Measurements from ENCODE around the gene CABLES1. TPM values are rescaled to one million over a fixed set of nuclear protein-coding genes. Genes with fewer than 3 reads are reported as not detected.

CABLES1 gene
- total RNA-seq, 1 donor: 18.3 TPM

GRCh38 chr18:23165271-23166068 is 30.2 kb downstream of the CABLES1 start:
- no peak for DNase-seq (ENCODE audit: low read depth in 2 of 3, low spot score in 2 of 3)

GRCh38 chr18:23166891-23167541 is 31.7 kb downstream of the CABLES1 start:
- no peak for DNase-seq (ENCODE audit: low read depth in 2 of 3, low spot score in 2 of 3)

- no peak for DNase-seq (ENCODE audit: low read depth in 2 of 3, low spot score in 2 of 3)
These were observed 34.4 kb downstream of the CABLES1 start for GRCh38 chr18:23169673-23170044.

GRCh38 chr18:23170137-23170536 is 34.9 kb downstream of the CABLES1 start:
- no peak for DNase-seq (ENCODE audit: low read depth in 2 of 3, low spot score in 2 of 3)

- DNase-seq (ENCODE audit: low read depth in 2 of 3, low spot score in 2 of 3): no peak
These were observed 36.4 kb downstream of the CABLES1 start for GRCh38 chr18:23171581-23172156.

- DNase-seq (ENCODE audit: low read depth in 2 of 3, low spot score in 2 of 3): no peak
These were observed 37.5 kb downstream of the CABLES1 start for GRCh38 chr18:23172591-23173380.

- DNase-seq (ENCODE audit: low read depth in 2 of 3, low spot score in 2 of 3): no peak
These were observed 38.6 kb downstream of the CABLES1 start for GRCh38 chr18:23173912-23174311.

- no peak for DNase-seq (ENCODE audit: low read depth in 2 of 3, low spot score in 2 of 3)
These were observed 41.6 kb downstream of the CABLES1 start for GRCh38 chr18:23176701-23177432.

GRCh38 chr18:23177433-23178072 is 42.3 kb downstream of the CABLES1 start:
- no peak for DNase-seq (ENCODE audit: low read depth in 2 of 3, low spot score in 2 of 3)

- no peak for DNase-seq (ENCODE audit: low read depth in 2 of 3, low spot score in 2 of 3)
These were observed 42.9 kb downstream of the CABLES1 start for GRCh38 chr18:23178201-23178600.

GRCh38 chr18:23178661-23179081 is 43.4 kb downstream of the CABLES1 start:
- DNase-seq (ENCODE audit: low read depth in 2 of 3, low spot score in 2 of 3): no peak

- DNase-seq (ENCODE audit: low read depth in 2 of 3, low spot score in 2 of 3): no peak
These were observed 44.1 kb downstream of the CABLES1 start for GRCh38 chr18:23179416-23179815.

- DNase-seq (ENCODE audit: low read depth in 2 of 3, low spot score in 2 of 3): no peak
These were observed 46.3 kb downstream of the CABLES1 start for GRCh38 chr18:23181547-23181946.

GRCh38 chr18:23182606-23183005 is 47.3 kb downstream of the CABLES1 start:
- DNase-seq (ENCODE audit: low read depth in 2 of 3, low spot score in 2 of 3): no peak

- DNase-seq (ENCODE audit: low read depth in 2 of 3, low spot score in 2 of 3): no peak
These were observed 48.3 kb downstream of the CABLES1 start for GRCh38 chr18:23183411-23184150.

- DNase-seq (ENCODE audit: low read depth in 2 of 3, low spot score in 2 of 3): no peak
These were observed 51.5 kb downstream of the CABLES1 start for GRCh38 chr18:23186781-23187180.

GRCh38 chr18:23188068-23188760 is 52.9 kb downstream of the CABLES1 start:
- no peak for DNase-seq (ENCODE audit: low read depth in 2 of 3, low spot score in 2 of 3)

GRCh38 chr18:23189099-23189498 is 53.8 kb downstream of the CABLES1 start:
- DNase-seq (ENCODE audit: low read depth in 2 of 3, low spot score in 2 of 3): no peak
